ENCODE data around the gene NALCN. TPM values are rescaled to one million over a fixed set of nuclear protein-coding genes. Genes with fewer than 3 reads are reported as not detected.

NALCN gene
- total RNA-seq, 1 donor from 2014 or later = 3.5 TPM

DNA sequence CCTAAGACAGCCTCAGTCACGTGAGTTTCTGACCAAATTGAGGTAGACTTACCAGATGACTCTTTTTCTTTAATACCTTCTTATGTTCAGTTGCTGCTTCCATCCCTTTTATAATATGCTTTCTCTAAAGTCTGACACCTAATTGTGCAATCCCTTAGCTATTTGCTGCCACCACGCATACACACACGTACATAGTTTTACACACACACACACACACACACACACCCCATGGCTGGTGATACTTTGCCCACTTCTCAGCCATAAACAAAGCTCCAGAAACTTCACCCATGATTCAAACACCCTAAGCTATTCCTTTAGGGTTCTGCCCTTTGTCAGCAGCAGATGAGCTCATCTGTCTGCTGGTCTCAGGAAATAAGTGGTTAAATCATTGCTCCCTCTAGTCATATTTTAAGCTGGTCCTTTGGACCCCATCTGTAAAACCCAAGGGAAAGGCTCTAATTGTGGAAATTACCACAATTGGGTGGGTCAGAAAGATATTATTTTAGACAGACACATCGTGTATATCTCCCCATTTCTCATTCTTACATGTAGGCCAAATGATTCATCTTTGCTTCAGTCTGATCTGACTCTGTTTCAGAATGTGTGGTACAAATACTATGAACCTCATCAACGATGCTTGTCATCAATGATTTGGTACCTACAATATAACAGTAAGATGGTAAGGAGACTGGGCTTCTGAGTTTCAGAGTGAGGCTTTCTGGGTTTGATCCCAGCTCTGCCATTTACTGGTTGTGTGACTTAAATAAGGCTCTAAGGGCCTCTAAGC is 69.2 kb downstream of the NALCN start:
- H3K4me1 ChIP-seq = no peaks in the 10 kb centered on the region
- TF ChIP-seq, protein P1, sequence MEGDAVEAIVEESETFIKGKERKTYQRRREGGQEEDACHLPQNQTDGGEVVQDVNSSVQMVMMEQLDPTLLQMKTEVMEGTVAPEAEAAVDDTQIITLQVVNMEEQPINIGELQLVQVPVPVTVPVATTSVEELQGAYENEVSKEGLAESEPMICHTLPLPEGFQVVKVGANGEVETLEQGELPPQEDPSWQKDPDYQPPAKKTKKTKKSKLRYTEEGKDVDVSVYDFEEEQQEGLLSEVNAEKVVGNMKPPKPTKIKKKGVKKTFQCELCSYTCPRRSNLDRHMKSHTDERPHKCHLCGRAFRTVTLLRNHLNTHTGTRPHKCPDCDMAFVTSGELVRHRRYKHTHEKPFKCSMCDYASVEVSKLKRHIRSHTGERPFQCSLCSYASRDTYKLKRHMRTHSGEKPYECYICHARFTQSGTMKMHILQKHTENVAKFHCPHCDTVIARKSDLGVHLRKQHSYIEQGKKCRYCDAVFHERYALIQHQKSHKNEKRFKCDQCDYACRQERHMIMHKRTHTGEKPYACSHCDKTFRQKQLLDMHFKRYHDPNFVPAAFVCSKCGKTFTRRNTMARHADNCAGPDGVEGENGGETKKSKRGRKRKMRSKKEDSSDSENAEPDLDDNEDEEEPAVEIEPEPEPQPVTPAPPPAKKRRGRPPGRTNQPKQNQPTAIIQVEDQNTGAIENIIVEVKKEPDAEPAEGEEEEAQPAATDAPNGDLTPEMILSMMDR (IDR thresholded peaks at IDR 0.05) = no peak
- no peak overlapping the region for H3K4me3 ChIP-seq
- intact Hi-C loops (cut with DNase I) = no loop called here
- no peaks in the 10 kb centered on the region for H3K27me3 ChIP-seq
- DNase-seq (no peak), ATAC-seq (no peak)
- H3K9me3 ChIP-seq = no peaks in the 10 kb centered on the region
- H3K36me3 ChIP-seq = no peaks in the 10 kb centered on the region
- H3K27ac ChIP-seq = no peak overlapping the region

DNA sequence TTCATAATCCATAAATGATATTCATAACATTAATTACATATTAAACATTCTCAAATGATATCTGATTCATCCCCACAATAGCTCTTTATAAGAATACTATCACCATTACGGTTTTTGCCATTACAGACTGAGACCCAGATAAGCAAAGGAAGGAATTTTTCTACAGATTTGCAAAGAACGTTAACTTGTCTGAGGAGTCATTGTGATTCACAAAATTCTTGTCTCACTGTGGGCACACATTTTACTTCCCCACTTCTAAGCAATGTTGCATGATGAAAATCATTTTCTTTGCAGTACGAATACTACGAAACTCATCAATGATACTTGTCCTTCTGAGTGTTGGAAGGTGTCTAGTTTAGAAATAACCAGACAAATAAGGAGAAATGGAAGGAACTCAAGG is 70.1 kb downstream of the NALCN start:
- DNase-seq (no peak), ATAC-seq (no peak)
- Histone ChIP-seq H3K4me1 (no peaks in the 10 kb centered on the region), H3K4me3 (no peak overlapping the region), H3K9me3 (no peaks in the 10 kb centered on the region), H3K36me3 (no peaks in the 10 kb centered on the region), H3K27ac (no peak overlapping the region), H3K27me3 (no peaks in the 10 kb centered on the region)
- intact Hi-C loops (cut with DNase I) = no loop called here
- TF ChIP-seq, protein P1 (IDR thresholded peaks at IDR 0.05) = no peak

DNA sequence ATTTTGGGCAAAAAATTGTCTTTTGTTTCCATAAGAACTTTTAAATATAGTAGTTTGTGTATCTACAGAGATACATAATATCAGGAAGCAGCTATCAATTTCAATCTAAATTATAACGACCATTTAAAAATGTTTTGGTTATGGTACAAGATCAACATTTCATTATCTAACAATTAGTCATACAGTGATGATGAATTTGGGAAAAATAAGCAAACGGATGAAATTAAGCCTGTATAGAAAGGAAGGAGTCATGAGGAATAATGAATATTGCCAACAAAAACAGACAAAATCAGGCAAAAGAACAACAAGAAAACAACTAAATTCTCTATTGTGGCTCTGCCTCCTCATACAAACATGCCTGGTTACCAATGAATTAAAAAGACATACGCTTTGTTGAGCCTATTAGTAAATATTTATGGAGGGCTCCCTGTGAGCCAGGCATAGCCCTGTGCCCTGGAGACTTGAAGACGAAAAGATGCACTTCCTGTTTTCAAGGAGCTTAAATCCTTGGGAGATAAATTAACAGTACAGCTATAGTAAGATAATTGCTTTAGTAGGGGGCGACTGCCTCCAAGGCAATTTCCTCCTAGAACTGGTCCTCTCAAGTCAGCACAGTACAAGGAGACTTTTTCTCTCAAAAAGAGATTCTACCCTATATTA is 73.0 kb downstream of the NALCN start:
- H3K27me3 ChIP-seq = no peaks in the 10 kb centered on the region
- no peak overlapping the region for H3K4me3 ChIP-seq
- DNase-seq (no peak), ATAC-seq (no peak)
- H3K4me1 ChIP-seq = no peaks in the 10 kb centered on the region
- no peak overlapping the region for H3K27ac ChIP-seq
- TF ChIP-seq, protein P1 (IDR thresholded peaks at IDR 0.05) = no peak
- intact Hi-C loops (cut with DNase I) = no loop called here
- H3K9me3 ChIP-seq = no peaks in the 10 kb centered on the region
- no peaks in the 10 kb centered on the region for H3K36me3 ChIP-seq

DNA sequence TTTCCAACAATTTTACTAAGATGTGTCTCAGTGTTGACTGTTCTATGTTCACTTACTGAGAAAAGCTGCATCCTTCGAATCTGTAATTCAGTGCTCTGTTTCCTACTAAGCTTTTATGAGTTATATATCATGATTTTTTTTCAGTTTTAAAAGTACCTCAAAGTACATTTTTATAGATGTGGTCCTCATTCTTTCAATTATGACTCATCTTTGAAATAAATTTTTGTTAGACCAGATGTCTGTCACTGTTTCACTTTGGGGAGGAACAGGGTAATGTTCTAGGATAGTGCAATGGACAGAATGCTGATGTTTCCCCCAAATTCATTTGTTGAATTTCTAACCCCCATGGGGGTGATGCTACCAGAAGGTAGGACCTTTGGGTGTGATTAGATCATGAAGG is 74.8 kb downstream of the NALCN start:
- TF ChIP-seq, protein P1 (IDR thresholded peaks at IDR 0.05) = no peak
- ATAC-seq = no peak
- Histone ChIP-seq H3K4me3 (no peak overlapping the region), H3K9me3 (no peaks in the 10 kb centered on the region), H3K27me3 (no peaks in the 10 kb centered on the region), H3K36me3 (no peaks in the 10 kb centered on the region), H3K4me1 (no peaks in the 10 kb centered on the region), H3K27ac (no peak overlapping the region)
- DNase-seq = no peak
- intact Hi-C loops (cut with DNase I) = no loop called here

DNA sequence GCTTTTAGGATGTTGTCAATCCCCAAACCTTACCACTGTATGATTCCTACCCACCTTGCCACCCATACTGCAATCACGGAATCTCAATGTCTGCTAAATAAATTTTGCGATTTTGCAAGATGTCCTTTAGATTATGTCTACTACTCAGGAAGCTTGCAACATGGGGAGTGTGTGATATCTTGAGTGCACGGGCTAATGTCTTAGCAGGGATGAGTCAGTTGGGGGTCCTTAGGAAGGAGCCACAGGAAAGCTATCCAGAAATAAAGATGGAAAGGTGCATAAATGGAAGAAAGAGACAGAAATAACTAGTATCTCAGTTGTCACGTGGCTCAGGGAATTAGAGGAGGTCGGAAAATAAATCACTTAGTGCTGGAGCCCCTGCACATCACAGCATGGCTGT is 77.1 kb downstream of the NALCN start:
- Histone ChIP-seq H3K9me3 (no peaks in the 10 kb centered on the region), H3K4me3 (no peak overlapping the region), H3K27me3 (no peaks in the 10 kb centered on the region), H3K27ac (no peak overlapping the region), H3K36me3 (no peaks in the 10 kb centered on the region), H3K4me1 (no peaks in the 10 kb centered on the region)
- DNase-seq (no peak), ATAC-seq (no peak)
- TF ChIP-seq, protein P1 (IDR thresholded peaks at IDR 0.05) = no peak
- intact Hi-C loops (cut with DNase I) = no loop called here

All from upper lobe of right lung (tissue), 1 donor.